Endometrium (tissue), 2 donors: ENCODE data around the gene EIF4E1B.

Experiments used
- FAIRE-seq: peaks from 2 replicates; lab custom pipeline; 2012; peaks lifted over from hg19 to GRCh38; lab: Jason Lieb, UNC
- donor health status: control.
- donor health status: control.

Gene EIF4E1B

GRCh38 chr5:176665517-176665916 lies 35.0 kb downstream of the EIF4E1B start:
- FAIRE-seq, result no peak

GRCh38 chr5:176667637-176668036 lies 37.2 kb downstream of the EIF4E1B start:
- no peak for FAIRE-seq

GRCh38 chr5:176670449-176670848 lies 40.0 kb downstream of the EIF4E1B start:
- FAIRE-seq, result no peak

- no peak for FAIRE-seq
These were observed 40.9 kb downstream of the EIF4E1B start for GRCh38 chr5:176671399-176671798.

DNA sequence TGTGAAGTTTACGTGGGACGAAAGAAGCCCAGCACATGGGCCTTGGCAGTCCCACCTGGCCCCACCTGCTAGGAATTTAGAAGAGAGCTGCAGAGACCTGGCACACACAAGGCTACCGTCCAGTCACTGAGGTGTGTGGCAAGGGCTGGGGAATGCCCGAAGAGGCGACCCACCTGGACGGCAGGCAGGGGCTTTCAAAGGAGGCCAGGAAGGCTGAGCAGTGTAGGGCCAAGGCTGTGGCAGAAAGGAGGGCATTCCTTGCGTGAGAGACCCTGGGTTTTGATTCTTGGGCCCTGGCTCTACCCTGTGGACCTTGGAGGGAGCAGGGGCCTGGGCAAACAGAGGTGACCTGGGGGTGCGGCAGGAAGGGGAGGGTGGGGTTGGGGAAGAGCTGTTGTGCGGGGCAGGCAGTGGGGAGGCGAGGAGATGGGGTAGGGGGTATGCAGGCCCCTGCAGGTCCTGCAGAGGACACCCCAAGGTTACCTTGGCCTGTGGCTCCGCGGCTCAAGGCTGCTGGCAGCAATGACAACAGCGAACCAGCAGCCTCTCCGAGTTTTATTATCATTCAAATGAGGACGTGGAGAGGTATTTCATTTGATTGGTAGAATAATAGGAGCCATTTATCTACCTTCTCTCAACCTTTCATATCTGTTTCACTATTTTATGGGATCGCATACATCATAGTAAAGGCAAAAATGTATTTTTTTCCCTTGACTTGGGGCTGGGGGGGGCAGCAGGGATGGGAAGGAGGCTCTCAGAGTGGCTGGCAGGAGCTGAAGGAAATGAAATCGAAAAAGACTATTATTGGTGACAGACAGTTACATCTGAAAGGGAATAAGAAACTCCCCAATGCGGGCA lies 41.6 kb downstream of the EIF4E1B start:
- FAIRE-seq, result no peak

DNA sequence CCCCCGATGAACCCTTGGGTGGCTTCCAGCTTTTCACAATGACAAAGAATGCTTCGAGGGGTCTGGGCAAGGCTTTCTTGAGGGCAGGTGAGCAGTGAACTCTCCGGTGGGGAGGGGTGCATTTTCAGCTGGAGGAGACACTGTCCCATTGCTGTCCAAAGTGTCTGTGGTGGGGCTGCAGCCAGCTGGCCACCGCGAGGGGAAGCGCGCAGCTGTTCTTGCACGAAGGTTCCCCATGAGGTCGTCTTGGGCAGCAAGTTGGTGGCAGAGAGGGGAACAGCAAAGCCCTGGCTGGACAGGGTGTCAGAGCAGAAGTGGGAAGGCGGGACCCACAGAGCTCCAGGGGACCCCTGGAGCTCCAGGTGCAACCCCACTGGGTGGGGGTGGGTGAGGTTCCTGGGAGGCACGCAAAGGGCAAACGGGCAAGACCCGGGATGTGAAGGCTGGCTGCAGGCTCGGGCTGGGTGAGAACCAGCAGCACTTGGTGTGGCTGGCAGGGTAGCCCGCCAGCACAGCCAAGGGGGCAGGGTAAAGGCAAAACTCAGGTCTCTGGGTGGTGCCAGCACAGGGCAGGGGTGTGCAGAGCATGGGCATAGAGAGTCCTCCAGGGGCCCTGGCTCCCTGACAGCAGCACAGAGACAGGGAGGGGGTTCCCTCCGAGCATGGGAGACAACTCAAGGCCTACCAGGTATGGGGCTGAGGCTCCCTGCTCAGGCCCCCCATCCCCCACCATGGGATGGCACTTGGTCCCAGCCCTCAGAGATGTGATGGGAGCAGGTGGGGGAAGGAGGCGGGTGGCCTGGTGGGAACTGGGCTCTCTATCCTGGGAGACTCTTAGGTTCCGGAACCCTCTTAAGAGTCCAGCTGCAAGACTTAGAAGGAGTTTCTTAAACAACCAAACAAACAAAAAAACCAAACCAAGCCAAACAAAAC lies 43.4 kb downstream of the EIF4E1B start:
- no peak for FAIRE-seq

GRCh38 chr5:176674799-176675198 lies 44.3 kb downstream of the EIF4E1B start:
- FAIRE-seq, result no peak

DNA sequence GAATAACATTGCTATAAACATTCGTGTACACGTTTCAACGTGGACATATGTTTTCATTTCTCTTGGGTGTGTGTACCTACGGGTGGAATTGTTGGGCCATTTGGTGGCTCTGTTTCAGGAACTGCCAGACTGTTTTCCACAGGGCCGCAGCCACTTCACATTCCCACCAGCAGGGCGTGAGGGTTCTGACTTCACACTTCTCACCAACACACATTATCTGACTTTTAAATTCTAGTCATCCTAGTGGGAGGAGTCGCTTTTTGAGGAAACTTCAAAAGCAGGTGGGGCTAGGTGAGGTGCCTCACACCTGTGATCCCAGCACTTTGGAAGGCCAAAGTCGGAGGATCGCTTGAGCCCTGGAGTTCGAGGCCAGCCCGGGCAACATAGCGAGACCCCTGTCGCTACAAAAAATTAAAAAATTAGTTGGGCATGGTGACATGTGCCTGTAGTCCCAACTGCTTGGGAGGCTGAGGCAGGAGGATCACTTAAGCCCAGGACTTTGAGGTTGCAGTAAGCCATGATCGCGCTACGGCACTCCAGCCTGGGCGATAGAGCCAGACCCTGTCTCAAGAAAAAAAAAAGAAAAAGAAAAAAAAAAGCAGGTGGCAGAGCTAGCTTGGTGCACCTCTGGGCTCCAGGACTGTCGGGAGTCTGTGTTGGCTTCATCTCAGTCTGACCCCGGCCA lies 45.3 kb downstream of the EIF4E1B start:
- FAIRE-seq, result no peak

DNA sequence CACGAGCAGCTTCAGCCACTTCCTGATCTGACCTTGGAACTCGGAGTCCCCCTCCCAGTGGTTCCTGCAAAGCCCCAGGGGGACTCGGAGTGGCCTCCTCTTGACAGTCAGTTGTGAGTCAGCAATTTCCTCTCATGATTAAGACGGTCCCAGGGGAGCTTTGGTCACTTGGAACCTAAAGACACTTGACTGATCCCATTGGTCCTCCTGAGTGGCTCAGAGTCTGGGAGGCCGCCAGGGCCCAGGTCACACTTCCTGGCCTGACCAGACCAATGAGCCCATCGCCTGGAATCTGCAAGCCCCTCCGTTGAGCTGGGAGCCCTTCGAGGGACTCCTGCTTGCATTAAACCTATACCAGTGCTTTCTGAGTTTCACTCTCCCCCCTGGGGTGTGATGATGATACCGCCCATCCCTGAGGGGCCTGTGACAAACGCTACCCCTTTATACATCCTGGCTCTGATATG lies 45.9 kb downstream of the EIF4E1B start:
- FAIRE-seq, result no peak

GRCh38 chr5:176677209-176677939 lies 46.9 kb downstream of the EIF4E1B start:
- no peak for FAIRE-seq

DNA sequence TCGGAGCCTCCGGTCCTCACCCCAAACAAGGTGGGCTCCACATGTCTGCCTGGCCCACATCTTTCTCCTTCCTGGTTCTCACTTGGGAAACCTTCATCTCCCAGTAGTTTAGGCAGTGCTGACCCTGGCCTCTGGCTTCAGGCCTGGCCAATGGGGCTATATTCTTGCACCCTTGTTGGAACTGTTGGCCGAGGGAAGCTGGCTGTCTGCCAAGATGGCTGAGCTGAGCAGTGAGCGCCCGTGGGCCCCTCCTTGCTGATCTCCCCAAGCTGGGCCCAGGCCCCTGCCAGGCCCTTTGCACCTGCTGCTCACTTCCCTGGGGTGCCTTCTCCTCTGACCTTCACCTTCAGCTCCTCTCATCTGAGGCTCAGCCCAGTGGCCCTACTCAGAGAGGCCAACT lies 48.1 kb downstream of the EIF4E1B start:
- no peak for FAIRE-seq

DNA sequence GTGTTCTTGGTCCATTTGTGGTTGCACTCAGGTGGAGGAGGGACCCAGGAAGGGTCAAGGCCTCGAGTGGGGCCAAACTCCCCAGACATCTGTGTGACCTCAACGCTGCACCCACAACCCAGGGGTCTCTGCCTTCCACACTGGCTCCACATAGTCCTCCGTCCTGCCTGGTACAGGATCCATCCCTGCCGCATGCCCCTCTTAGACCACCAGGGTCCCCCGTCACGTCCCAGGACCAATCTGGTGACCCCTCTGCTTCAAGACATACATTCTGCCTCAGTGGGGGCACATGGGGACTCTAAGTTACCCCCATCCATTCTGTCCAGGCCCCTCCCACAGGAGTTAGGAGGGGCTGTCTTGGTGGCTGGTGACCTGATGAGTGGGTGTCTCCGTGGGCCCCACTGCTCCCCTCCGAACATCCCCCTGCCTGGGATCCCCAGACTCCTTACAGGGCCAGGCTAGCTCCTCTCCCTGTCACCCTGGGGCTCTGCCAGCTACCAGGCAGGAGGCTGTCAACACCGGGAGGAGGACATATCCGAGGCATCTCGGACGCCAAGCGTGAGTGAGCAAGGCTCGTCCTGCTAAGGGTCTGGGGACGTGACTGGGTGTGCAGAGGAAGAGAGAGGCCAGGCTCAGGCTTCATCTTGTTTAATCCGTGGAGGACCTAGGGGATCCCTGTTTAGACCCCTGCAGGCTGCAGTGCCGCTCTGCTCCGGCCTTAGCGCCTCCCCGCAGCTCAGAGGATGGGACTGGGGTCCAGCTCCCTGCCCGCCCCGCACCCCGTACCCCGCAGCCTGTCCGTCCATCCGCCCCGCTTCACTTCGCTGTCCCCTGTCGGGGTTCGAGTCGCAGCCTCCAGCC lies 49.1 kb downstream of the EIF4E1B start:
- no peak for FAIRE-seq

DNA sequence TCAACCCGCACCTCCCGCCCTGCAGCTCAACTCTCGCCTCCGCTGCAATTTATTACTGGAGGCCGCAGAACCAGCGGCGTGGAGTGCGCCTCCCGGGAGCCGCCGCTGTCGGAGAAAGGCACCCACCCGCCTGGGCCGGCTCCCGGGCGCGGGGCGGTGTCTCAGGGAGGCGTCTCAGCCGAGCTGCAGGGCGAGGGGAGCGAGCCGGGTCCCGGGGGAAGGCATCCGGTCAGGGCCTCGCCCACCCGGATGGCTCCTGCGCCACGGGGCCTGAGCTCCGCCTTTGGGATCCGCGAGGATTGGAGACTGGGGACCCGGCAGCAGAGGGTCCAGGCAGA lies 49.7 kb downstream of the EIF4E1B start:
- FAIRE-seq, result no peak

DNA sequence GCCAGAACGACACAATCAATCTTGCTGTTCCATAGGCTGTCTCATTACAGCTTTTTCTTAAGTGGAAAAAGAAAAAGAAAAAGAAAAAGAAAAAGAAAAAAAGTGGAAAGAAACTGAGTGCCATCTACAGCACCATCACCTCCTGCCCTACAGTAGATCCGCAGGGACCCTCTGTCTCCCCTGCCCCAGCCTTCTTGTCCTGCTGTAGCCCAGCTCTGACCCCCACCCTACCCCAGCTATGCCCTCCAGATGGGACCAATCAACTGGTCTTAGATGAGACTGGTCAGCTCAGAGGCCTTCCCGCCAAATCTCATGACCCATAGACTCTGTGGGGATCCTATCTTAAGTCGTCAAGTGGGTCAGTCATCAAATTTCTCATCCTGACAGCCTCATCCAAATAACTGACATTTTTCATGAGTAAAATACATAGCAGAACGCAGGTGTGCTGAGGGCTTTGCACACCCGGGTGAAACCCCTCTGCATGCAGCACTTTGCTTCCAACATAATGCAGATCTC lies 51.6 kb downstream of the EIF4E1B start:
- FAIRE-seq, result no peak

DNA sequence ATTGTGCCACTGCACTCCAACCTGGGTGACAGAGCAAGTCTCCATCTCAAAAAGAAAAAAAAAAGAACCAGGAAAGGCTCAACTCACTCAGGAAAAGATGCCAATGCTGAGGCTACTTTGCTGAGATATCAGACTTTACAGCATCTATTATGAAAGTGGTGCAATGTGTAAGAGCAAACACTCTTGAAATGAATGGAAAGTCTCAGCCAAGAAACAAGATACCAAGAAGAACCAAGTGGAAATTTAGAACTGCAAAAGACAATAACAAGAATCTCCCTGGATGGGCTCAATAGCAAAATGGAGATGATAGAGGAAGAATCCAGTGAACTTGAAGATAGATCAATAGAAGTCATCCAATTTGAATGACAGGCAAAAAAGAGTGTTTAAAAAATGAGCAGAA lies 54.5 kb downstream of the EIF4E1B start:
- no peak for FAIRE-seq

GRCh38 chr5:176687247-176687646 lies 56.8 kb downstream of the EIF4E1B start:
- FAIRE-seq, result no peak

DNA sequence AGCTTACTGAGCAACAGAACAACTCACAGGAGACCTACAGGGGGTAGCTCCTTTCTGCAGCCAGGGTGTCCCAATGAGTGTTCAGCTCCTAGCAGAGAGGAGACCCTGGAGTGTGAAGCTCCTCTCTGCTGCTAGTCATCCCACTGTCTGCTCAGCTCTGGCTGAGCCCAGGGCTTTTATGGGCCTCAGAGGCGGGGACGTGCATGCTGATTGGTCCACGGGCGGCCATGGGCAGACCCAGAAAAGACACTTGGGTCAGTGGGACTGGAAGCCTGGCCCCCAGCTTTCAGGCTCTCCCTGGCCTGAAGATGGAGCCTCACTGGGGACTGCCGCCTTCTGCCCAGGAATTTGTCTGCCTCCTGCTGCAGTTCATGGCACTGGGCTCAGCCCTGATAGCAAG lies 57.4 kb downstream of the EIF4E1B start:
- no peak for FAIRE-seq

DNA sequence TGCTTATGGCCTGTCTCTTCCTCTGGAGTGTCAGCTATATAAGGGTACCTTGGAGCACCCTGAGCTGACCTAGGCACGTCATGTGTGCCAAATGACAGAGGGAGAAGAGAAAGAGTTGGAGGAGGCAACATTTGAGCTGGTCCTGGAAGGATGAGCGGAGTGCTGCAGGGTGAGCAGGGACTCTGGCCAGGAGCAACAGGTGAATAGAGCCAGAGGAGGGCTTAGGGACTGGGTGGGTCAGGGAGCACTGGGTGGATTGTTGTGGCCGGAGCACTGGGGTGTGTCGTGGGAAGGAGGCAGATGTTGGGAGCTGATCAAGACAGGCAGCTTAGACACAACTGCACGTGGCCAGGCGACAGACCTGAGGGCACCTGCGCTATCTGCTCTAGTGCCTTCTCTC lies 60.4 kb downstream of the EIF4E1B start:
- no peak for FAIRE-seq

DNA sequence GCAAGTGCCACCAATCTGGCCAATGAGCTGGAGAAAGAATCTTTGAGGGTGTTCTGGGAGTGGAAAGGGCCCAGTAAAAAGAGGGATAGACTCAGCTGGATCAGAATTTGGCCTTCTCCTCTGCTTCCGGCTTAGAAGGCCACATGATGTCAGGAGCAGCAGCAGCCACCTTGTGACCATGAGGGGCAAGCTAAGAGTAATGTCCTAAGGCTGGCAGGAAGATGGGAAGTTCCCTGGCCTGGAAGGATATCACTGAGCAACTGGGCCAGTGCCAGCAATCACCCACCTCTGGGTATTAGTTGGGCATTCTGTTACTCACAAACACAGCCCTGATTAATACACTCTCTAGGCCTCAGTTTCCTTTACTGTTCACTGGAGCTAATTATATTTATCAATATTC lies 61.0 kb downstream of the EIF4E1B start:
- no peak for FAIRE-seq

DNA sequence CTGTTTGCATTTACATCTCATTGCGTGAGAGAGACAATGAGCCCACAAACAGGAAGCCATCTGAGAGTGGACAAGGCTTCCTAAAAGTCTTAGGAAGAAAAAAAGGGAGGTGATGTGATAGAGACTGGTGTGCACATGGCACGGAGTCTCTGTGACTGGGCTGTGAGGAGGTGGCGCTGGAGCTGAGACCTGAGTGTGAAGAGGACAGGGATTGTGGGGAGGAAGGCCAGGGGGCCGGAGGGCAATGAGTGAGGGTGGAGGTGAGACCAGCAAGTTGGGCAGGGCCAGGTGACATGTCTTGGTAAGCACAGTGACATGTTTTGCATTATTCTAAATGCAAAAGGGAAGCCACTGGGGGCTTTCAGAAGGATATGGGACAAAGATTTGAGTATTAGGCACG lies 61.9 kb downstream of the EIF4E1B start:
- no peak for FAIRE-seq
